GM23338 (cell line): ENCODE data around the gene DCAF6. TPM values are rescaled to one million over a fixed set of nuclear protein-coding genes. Genes with fewer than 3 reads are reported as not detected.

Experiments used
- ATAC-seq: fragments of 200-7000 bp; cut with Tn5 transposase; 3 replicates; pipeline ENCODE4 v1.9.1; 2020
- DNase-seq: peaks from one replicate; pipeline ENCODE4 v3.0.0-alpha.2; 2015; ENCODE audit warnings: low spot score
- H2AFZ ChIP-seq: fragments of 200-600 bp; sonication (generic); 2 replicates; pipeline ENCODE4 v1.8.0; 2016; ENCODE audit warnings: antibody characterized with exemption, mild to moderate bottlenecking, moderate library complexity
- H3F3A ChIP-seq: fragments of 200-600 bp; sonication (generic); replicated peaks from 2 replicates; pipeline ENCODE4 v1.8.0; 2017; ENCODE audit warnings: antibody characterized with exemption, mixed run types, low read depth
- H3K27ac ChIP-seq: fragments of 200-600 bp; sonication (generic); 2 replicates; pipeline ENCODE4 v1.6.1; 2016; ENCODE audit warnings: low read depth
- H3K27me3 ChIP-seq: fragments of 200-600 bp; sonication (generic); 2 replicates; pipeline ENCODE4 v1.8.0; 2016; ENCODE audit warnings: mild to moderate bottlenecking, mixed run types, moderate library complexity; ENCODE audit not compliant: insufficient read depth
- H3K36me3 ChIP-seq: fragments of 200-600 bp; sonication (generic); 2 replicates; pipeline ENCODE4 v1.8.0; 2016; ENCODE audit warnings: mild to moderate bottlenecking; ENCODE audit not compliant: insufficient read depth
- H3K4me1 ChIP-seq: fragments of 200-600 bp; sonication (generic); 2 replicates; pipeline ENCODE4 v1.8.0; 2016; ENCODE audit warnings: mild to moderate bottlenecking, moderate library complexity; ENCODE audit not compliant: insufficient read depth
- H3K4me2 ChIP-seq: fragments of 200-600 bp; sonication (generic); 2 replicates; pipeline ENCODE4 v1.7.1; 2017; ENCODE audit warnings: mixed run types
- H3K4me3 ChIP-seq: fragments of 200-600 bp; sonication (generic); 2 replicates; pipeline ENCODE4 v1.6.1; 2016; ENCODE audit warnings: mixed run types
- H3K79me2 ChIP-seq: fragments of 200-600 bp; sonication (generic); replicated peaks from 2 replicates; pipeline ENCODE4 v1.8.0; 2017; ENCODE audit warnings: mild to moderate bottlenecking; ENCODE audit not compliant: insufficient read depth
- H3K9me2 ChIP-seq: fragments of 200-600 bp; sonication (generic); 2 replicates; pipeline ENCODE4 v1.8.0; 2017; ENCODE audit not compliant: insufficient read depth
- H4K20me1 ChIP-seq: fragments of 200-600 bp; sonication (generic); replicated peaks from 2 replicates; pipeline ENCODE4 v1.8.0; 2017; ENCODE audit warnings: mild to moderate bottlenecking; ENCODE audit not compliant: insufficient read depth
- H3K27ac Mint-ChIP-seq: 2 replicates; pipeline ENCODE4 v1.8.0; 2020; ENCODE audit warnings: inconsistent platforms, mild to moderate bottlenecking, moderate library complexity, mixed read lengths
- H3K27me3 Mint-ChIP-seq: 3 replicates; pipeline ENCODE4 v1.8.0; 2022; ENCODE audit warnings: low read depth, mild to moderate bottlenecking, moderate library complexity, mixed read lengths, inconsistent platforms; ENCODE audit not compliant: insufficient read depth, poor library complexity
- H3K36me3 Mint-ChIP-seq: 3 replicates; pipeline ENCODE4 v1.8.0; 2021; ENCODE audit warnings: low read depth, mild to moderate bottlenecking, inconsistent platforms, moderate library complexity, mixed read lengths
- H3K4me1 Mint-ChIP-seq: 3 replicates; pipeline ENCODE4 v1.8.0; 2020; ENCODE audit warnings: mild to moderate bottlenecking, inconsistent platforms, mixed read lengths
- H3K4me3 Mint-ChIP-seq: 3 replicates; pipeline ENCODE4 v1.8.0; 2021; ENCODE audit warnings: moderate library complexity, mild to moderate bottlenecking, inconsistent platforms, mixed read lengths
- H3K9me3 Mint-ChIP-seq: 3 replicates; pipeline ENCODE4 v1.8.0; 2020; ENCODE audit warnings: moderate library complexity, mild to moderate bottlenecking, inconsistent platforms, mixed read lengths
- CREB1 ChIP-seq: fragments of 250-450 bp; sonication (Bioruptor Pico); IDR thresholded peaks from 2 replicates; pipeline ENCODE4 v1.5.0; 2020; ENCODE audit warnings: low read depth, mild to moderate bottlenecking, moderate library complexity
- CTCF ChIP-seq, 2 experiments: fragments of 200-600 bp in 1 of 2; sonication (generic) in 1 of 2; conservative IDR thresholded peaks; 2 replicates each; pipeline versions ENCODE4 v1.5.1 to v1.6.1; 2016 to 2017; ENCODE audit warnings: antibody characterized with exemption in 2 of 2, low read depth in 2 of 2, mild to moderate bottlenecking in 2 of 2, moderate library complexity in 1 of 2
- ETS1 ChIP-seq: IDR thresholded peaks from 2 replicates; pipeline ENCODE4 v1.6.1; 2016; ENCODE audit warnings: antibody characterized with exemption
- EZH2 ChIP-seq: fragments of 200-600 bp; sonication (generic); IDR thresholded peaks from one replicate; pipeline ENCODE4 v1.8.0; 2017; ENCODE audit warnings: antibody characterized with exemption, mild to moderate bottlenecking, low read depth; ENCODE audit not compliant: unreplicated experiment
- EZH2phosphoT487 ChIP-seq: fragments of 200-600 bp; sonication (generic); IDR thresholded peaks from one replicate; pipeline ENCODE4 v1.8.1; 2018; ENCODE audit warnings: antibody characterized with exemption; ENCODE audit not compliant: unreplicated experiment
- JUNB ChIP-seq: IDR thresholded peaks from one replicate; pipeline ENCODE4 v1.6.1; 2016; ENCODE audit warnings: antibody characterized with exemption; ENCODE audit not compliant: unreplicated experiment
- NANOG ChIP-seq: IDR thresholded peaks from 2 replicates; pipeline ENCODE4 v1.6.1; 2016; ENCODE audit warnings: antibody characterized with exemption, borderline replicate concordance
- POLR2AphosphoS5 ChIP-seq: IDR thresholded peaks from 2 replicates; pipeline ENCODE4 v1.6.1; 2016; ENCODE audit warnings: antibody characterized with exemption, low read depth
- STAT1 ChIP-seq: IDR thresholded peaks from one replicate; pipeline ENCODE4 v1.6.1; 2016; ENCODE audit warnings: antibody characterized with exemption; ENCODE audit not compliant: unreplicated experiment
- ZNF114 ChIP-seq: fragments of 250-450 bp; sonication (Bioruptor Pico); IDR thresholded peaks from 2 replicates; pipeline ENCODE4 v1.5.0; 2020; ENCODE audit warnings: mild to moderate bottlenecking, moderate library complexity
- ZNF331 ChIP-seq: fragments of 250-450 bp; sonication (Bioruptor Pico); IDR thresholded peaks from 2 replicates; pipeline ENCODE4 v1.5.0; 2020; ENCODE audit warnings: low read depth, mild to moderate bottlenecking, moderate library complexity
- ZNF462 ChIP-seq: fragments of 250-450 bp; sonication (Bioruptor Pico); IDR thresholded peaks from 2 replicates; pipeline ENCODE4 v1.5.0; 2020; ENCODE audit warnings: mild to moderate bottlenecking, moderate library complexity
- polyA plus RNA-seq: library from polyadenylated mRNA; unstranded; fragments of >200 nt; fragmentation: Nextera tagmentation; extraction: Ambion mirVana; gene quantifications from 2 replicates; pipeline ENCODE4 v1.2.1, GENCODE V29; 2016
- total RNA-seq: library from RNA; depleted of rRNA; stranded (reverse); fragments of >200 nt; shearing (Covaris generic); gene quantifications from 2 replicates; pipeline ENCODE4 v1.2.3, GENCODE V29; 2014

Gene DCAF6
- total and polyA plus RNA-seq, 2 experiments from 2014 or later, result 18.6 to 27.3 TPM

- Mint-ChIP-seq H3K4me3 (no peak overlapping the region), H3K9me3 (no peaks in the 10 kb centered on the region), H3K36me3 (peaks cover 10% of the 10 kb centered on the region; the same call in 2 of the 3 replicates), H3K27me3 (no peaks in the 10 kb centered on the region), H3K27ac (no peak overlapping the region; the same call in 1 of the 2 replicates), H3K4me1 (peaks cover 11% of the 10 kb centered on the region)
- Histone ChIP-seq H3F3A (no peaks in the 10 kb centered on the region), H3K4me3 (no peak overlapping the region), H3K79me2 (no peaks in the 10 kb centered on the region), H4K20me1 (no peaks in the 10 kb centered on the region), H3K36me3 (peaks cover 8% of the 10 kb centered on the region; the same call in 1 of the 2 replicates), H3K4me1 (peaks cover 9% of the 10 kb centered on the region; the same call in 1 of the 2 replicates), H3K9me2 (no peaks in the 10 kb centered on the region), H3K27me3 (no peaks in the 10 kb centered on the region), H3K27ac (no peak overlapping the region), H3K4me2 (no peak overlapping the region), H2AFZ (no peak overlapping the region)
- no peak for ATAC-seq
- DNase-seq, result no peak
- no peak for TF ChIP-seq POLR2AphosphoS5
- no peak for TF ChIP-seq CREB1
Observed at GRCh38 chr1:167996266-167996665, 59.8 kb downstream of the DCAF6 start.

GRCh38 chr1:167997037-167997575 is 60.6 kb downstream of the DCAF6 start:
- Histone ChIP-seq H3K79me2 (no peaks in the 10 kb centered on the region), H4K20me1 (no peaks in the 10 kb centered on the region), H2AFZ (no peak overlapping the region), H3K4me3 (no peak overlapping the region), H3F3A (no peaks in the 10 kb centered on the region), H3K27ac (no peak overlapping the region), H3K9me2 (no peaks in the 10 kb centered on the region), H3K36me3 (peaks cover 8% of the 10 kb centered on the region; the same call in 1 of the 2 replicates), H3K4me1 (peaks cover 9% of the 10 kb centered on the region; the same call in 1 of the 2 replicates), H3K4me2 (no peak overlapping the region), H3K27me3 (no peaks in the 10 kb centered on the region)
- DNase-seq, result no peak
- Mint-ChIP-seq H3K27ac (no peak overlapping the region), H3K36me3 (peaks cover 8% of the 10 kb centered on the region; the same call in 2 of the 3 replicates), H3K9me3 (no peaks in the 10 kb centered on the region), H3K4me3 (no peak overlapping the region), H3K27me3 (no peaks in the 10 kb centered on the region), H3K4me1 (peaks cover 11% of the 10 kb centered on the region)
- ATAC-seq, result no peak
- TF ChIP-seq EZH2 (no peak), ZNF331 (CRISPR knock-in tag) (no peak), STAT1 (no peak), JUNB (no peak), EZH2phosphoT487 (no peak), POLR2AphosphoS5 (no peak), ZNF462 (CRISPR knock-in tag) (no peak), ZNF114 (CRISPR knock-in tag) (no peak), ETS1 (no peak), NANOG (no peak), CTCF (conservative IDR thresholded peaks at IDR 0.05; ENCODE audit: low read depth in 2 of 2) (no peak), CREB1 (no peak)
